HCT116 (cell line): ENCODE results near the gene RNF182. TPM values are rescaled to one million over a fixed set of nuclear protein-coding genes. Genes with fewer than 3 reads are reported as not detected.

ENCODE experiments used
- ATAC-seq: fragments of 200-7000 bp; cut with Tn5 transposase; 2 replicates; pipeline ENCODE4 v1.9.1; 2020; ENCODE audit warnings: mild to moderate bottlenecking, moderate library complexity
- BruUV-seq: library from RNA; stranded (reverse); fragments of 400-500 nt; replicated peaks from 2 replicates; lab custom pipeline; 2021; lab: Mats Ljungman, UMichigan
- CTCF ChIA-PET: fragments of 300-600 bp; sonication (Branson Sonifier 250); formaldehyde crosslinking; loops from one replicate; lab custom pipeline; 2021; ENCODE audit warnings: antibody characterized with exemption; lab: Charles Lee
- POLR2A ChIA-PET: fragments of 300-600, 350-600 bp; sonication (Branson Sonifier 250); formaldehyde crosslinking; loops from one replicate; lab custom pipeline; 2021; ENCODE audit warnings: antibody characterized with exemption; lab: Charles Lee
- RAD21 ChIA-PET, 2 experiments: fragments of 300-600 bp; sonication (Branson Sonifier 250); formaldehyde crosslinking; loops; one replicate each; lab custom pipeline; 2023; ENCODE audit warnings: low total read pairs in 2 of 2; ENCODE audit not compliant: uncharacterized antibody in 2 of 2, unreplicated experiment in 2 of 2, low non-redundant PET in 1 of 2; lab: Charles Lee
- DNase-seq: peaks from one replicate; pipeline ENCODE4 v3.0.0-alpha.2; 2010; ENCODE audit warnings: low read depth, low spot score
- H2AFZ ChIP-seq: fragments of 200-600 bp; shearing (Covaris generic), sonication (generic); 2 replicates; pipeline ENCODE4 v1.6.1; 2017; ENCODE audit warnings: low read depth, mixed run types, mixed read lengths, antibody characterized with exemption, low read length; ENCODE audit not compliant: poor library complexity, severe bottlenecking
- H3K27ac ChIP-seq: 2 replicates; pipeline ENCODE4 v1.5.1; 2012; ENCODE audit warnings: low read depth, low read length
- H3K27me3 ChIP-seq: fragments of 200-600 bp; sonication (generic); 2 replicates; pipeline ENCODE4 v1.6.1; 2016; ENCODE audit warnings: mixed run types, low read length, mixed read lengths; ENCODE audit not compliant: insufficient read depth
- H3K36me3 ChIP-seq, 2 experiments: fragments of 200-500 bp in 1 of 2; fragments of 200-600 bp in 1 of 2; sonication (Bioruptor generic) in 1 of 2; sonication (generic) in 1 of 2; 2 replicates each; pipeline versions ENCODE4 v1.5.1 to v1.6.1; 2014 to 2016; ENCODE audit warnings: low read length in 2 of 2, inconsistent platforms in 1 of 2, mixed read lengths in 1 of 2, mixed run types in 1 of 2; ENCODE audit not compliant: insufficient read depth in 2 of 2, control insufficient read depth in 1 of 2
- H3K4me1 ChIP-seq, 2 experiments: fragments of 200-600 bp in 1 of 2; sonication (generic) in 1 of 2; 2 replicates each; pipeline versions ENCODE4 v1.5.1 to v1.6.1; 2012 to 2017; ENCODE audit warnings: low read length in 2 of 2, inconsistent platforms in 1 of 2, mild to moderate bottlenecking in 1 of 2, mixed read lengths in 1 of 2, mixed run types in 1 of 2, moderate library complexity in 1 of 2; ENCODE audit not compliant: insufficient read depth in 2 of 2, control insufficient read depth in 1 of 2
- H3K4me2 ChIP-seq: fragments of 200-600 bp; sonication (generic); 2 replicates; pipeline ENCODE4 v1.6.1; 2017; ENCODE audit warnings: mixed run types, low read length, mixed read lengths
- H3K4me3 ChIP-seq, 2 experiments: fragments of 200-600 bp in 1 of 2; sonication (generic) in 1 of 2; replicated peaks in 1 of 2; 2 replicates each; pipeline ENCODE4 v1.5.1; 2011 to 2016; ENCODE audit warnings: low read length in 2 of 2, control low read depth in 1 of 2, low read depth in 1 of 2, mild to moderate bottlenecking in 1 of 2, mixed read lengths in 1 of 2, mixed run types in 1 of 2
- H3K79me2 ChIP-seq: fragments of 200-600 bp; sonication (generic); 2 replicates; pipeline ENCODE4 v1.6.1; 2017; ENCODE audit warnings: mild to moderate bottlenecking, mixed run types, low read length, moderate library complexity, mixed read lengths; ENCODE audit not compliant: insufficient read depth
- H3K9ac ChIP-seq: fragments of 200-600 bp; sonication (generic); 2 replicates; pipeline ENCODE4 v1.6.1; 2016; ENCODE audit warnings: low read length, mixed read lengths
- H3K9me2 ChIP-seq: fragments of 200-600 bp; sonication (generic), shearing (Covaris generic); 2 replicates; pipeline ENCODE4 v1.6.1; 2017; ENCODE audit warnings: mixed run types, mild to moderate bottlenecking, moderate library complexity; ENCODE audit not compliant: insufficient read depth
- H3K9me3 ChIP-seq, 2 experiments: fragments of 200-500 bp in 1 of 2; fragments of 200-600 bp in 1 of 2; sonication (Bioruptor generic) in 1 of 2; sonication (generic) in 1 of 2; 2 replicates each; pipeline ENCODE4 v1.6.1; 2014 to 2017; ENCODE audit warnings: low read length in 2 of 2, mixed read lengths in 2 of 2, inconsistent platforms in 1 of 2, low read depth in 1 of 2, mild to moderate bottlenecking in 1 of 2, mixed run types in 1 of 2, moderate library complexity in 1 of 2; ENCODE audit not compliant: control insufficient read depth in 1 of 2, insufficient read depth in 1 of 2
- H4K20me1 ChIP-seq: fragments of 200-600 bp; sonication (generic), shearing (Covaris generic); 2 replicates; pipeline ENCODE4 v1.6.1; 2017; ENCODE audit warnings: mixed run types, mild to moderate bottlenecking, moderate library complexity; ENCODE audit not compliant: insufficient read depth
- CEBPB ChIP-seq: IDR thresholded peaks from 2 replicates; pipeline ENCODE4 v1.6.1; 2012; ENCODE audit warnings: low read depth
- EGR1 ChIP-seq: IDR thresholded peaks from 2 replicates; pipeline ENCODE4 v1.6.1; 2012; ENCODE audit warnings: low read depth
- FOSL1 ChIP-seq: IDR thresholded peaks from 2 replicates; pipeline ENCODE4 v1.6.1; 2012; ENCODE audit warnings: low read depth
- POLR2AphosphoS5 ChIP-seq: IDR thresholded peaks from 2 replicates; pipeline ENCODE4 v1.6.1; 2011; ENCODE audit warnings: mild to moderate bottlenecking, low read depth, low read length, moderate library complexity
- RAD21 ChIP-seq: IDR thresholded peaks from 2 replicates; pipeline ENCODE4 v1.6.1; 2012; ENCODE audit warnings: low read depth, mild to moderate bottlenecking
- SP1 ChIP-seq: IDR thresholded peaks from 2 replicates; pipeline ENCODE4 v1.6.1; 2012; ENCODE audit warnings: low read depth
- TCF7L2 ChIP-seq: IDR thresholded peaks from 2 replicates; pipeline ENCODE4 v1.7.0; 2011; ENCODE audit warnings: borderline replicate concordance, inconsistent platforms; ENCODE audit not compliant: insufficient read depth, insufficient read length; ENCODE audit errors: extremely low read depth
- YY1 ChIP-seq: IDR thresholded peaks from 2 replicates; pipeline ENCODE4 v1.6.1; 2011; ENCODE audit warnings: low read length, low read depth, moderate library complexity, mild to moderate bottlenecking; ENCODE audit not compliant: insufficient replicate concordance; ENCODE audit errors: extremely low read depth
- intact Hi-C: fragments of 100-400 bp; cut with micrococcal nuclease; formaldehyde crosslinking; loops from 2 replicates; pipeline ENCODE4 v1.10.0; 2022
- total RNA-seq: library from RNA; stranded (reverse); gene quantifications from one replicate; pipeline ENCODE4 v1.2.1, GENCODE V29; 2021; ENCODE audit not compliant: unreplicated experiment
- TF ChIP-seq, protein P1 (sequence below), 3 experiments: fragments of 200-600 bp in 1 of 3; sonication (generic) in 1 of 3; IDR thresholded peaks in 2 of 3; conservative IDR thresholded peaks in 1 of 3; 2 replicates each; pipeline ENCODE4 v1.5.1; 2012 to 2017; ENCODE audit warnings: low read depth in 2 of 3, low read length in 2 of 3, antibody characterized with exemption in 1 of 3, borderline replicate concordance in 1 of 3, control low read depth in 1 of 3, mild to moderate bottlenecking in 1 of 3, mixed read lengths in 1 of 3, mixed run types in 1 of 3, moderate library complexity in 1 of 3; ENCODE audit not compliant: insufficient read depth in 1 of 3
- TF ChIP-seq, protein P2 (sequence below): IDR thresholded peaks from 2 replicates; pipeline ENCODE4 v1.6.1; 2012

The RNF182 gene
- total RNA-seq, 1 experiment from 2014 or later = 6.5 TPM

DNA sequence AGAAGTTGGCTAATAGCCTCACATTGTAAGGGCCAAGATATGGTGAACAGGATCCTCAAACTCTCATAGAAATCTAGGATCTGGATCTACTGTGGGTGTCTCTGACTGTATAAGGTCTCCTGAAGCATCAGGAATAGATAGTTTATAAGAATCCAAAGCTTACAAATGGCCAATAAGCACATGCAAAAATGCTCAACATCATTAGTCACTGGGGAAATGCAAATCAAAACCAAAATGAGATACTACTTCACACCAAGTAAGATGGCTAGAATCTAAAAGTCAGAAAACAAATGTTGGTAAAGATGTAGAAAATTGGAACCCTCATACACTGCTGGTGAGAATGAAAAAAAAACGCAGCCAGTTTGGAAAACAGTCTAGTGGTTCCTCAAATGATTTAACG, 14.3 kb upstream of the RNF182 start (continued):
- TF ChIP-seq, protein P1, sequence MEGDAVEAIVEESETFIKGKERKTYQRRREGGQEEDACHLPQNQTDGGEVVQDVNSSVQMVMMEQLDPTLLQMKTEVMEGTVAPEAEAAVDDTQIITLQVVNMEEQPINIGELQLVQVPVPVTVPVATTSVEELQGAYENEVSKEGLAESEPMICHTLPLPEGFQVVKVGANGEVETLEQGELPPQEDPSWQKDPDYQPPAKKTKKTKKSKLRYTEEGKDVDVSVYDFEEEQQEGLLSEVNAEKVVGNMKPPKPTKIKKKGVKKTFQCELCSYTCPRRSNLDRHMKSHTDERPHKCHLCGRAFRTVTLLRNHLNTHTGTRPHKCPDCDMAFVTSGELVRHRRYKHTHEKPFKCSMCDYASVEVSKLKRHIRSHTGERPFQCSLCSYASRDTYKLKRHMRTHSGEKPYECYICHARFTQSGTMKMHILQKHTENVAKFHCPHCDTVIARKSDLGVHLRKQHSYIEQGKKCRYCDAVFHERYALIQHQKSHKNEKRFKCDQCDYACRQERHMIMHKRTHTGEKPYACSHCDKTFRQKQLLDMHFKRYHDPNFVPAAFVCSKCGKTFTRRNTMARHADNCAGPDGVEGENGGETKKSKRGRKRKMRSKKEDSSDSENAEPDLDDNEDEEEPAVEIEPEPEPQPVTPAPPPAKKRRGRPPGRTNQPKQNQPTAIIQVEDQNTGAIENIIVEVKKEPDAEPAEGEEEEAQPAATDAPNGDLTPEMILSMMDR (IDR thresholded peaks at IDR 0.05 in 2 of 3, conservative IDR thresholded peaks at IDR 0.05 in 1 of 3; ENCODE audit: borderline replicate concordance in 1 of 3, insufficient read depth in 1 of 3, low read depth in 2 of 3, low read length in 2 of 3) = no peak
- TF ChIP-seq CEBPB (no peak), EGR1 (no peak), TCF7L2 (no peak), POLR2AphosphoS5 (no peak), SP1 (no peak)
- TF ChIP-seq, protein P2, sequence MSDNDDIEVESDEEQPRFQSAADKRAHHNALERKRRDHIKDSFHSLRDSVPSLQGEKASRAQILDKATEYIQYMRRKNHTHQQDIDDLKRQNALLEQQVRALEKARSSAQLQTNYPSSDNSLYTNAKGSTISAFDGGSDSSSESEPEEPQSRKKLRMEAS = no peak
- TF ChIP-seq, all 23 proteins: peak for 0

DNA sequence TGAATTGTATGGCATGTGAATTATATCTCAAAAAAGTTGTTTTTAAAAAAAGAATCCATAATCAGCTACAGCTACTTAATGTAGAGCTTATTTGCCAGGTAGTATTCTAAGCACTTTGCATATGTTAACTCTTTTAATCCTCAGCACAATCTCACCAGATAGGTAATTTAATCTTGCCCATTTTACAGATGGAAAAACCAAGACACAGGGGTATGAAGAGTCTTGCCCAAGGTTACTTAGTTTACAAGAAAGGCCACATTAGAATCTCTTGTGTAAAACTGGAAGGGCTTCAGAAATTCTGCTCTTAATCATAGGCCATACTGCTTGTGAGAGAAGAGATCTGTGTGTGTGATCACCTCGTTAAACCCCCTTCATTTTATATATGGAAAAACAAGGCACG, 13.4 kb upstream of the RNF182 start:
- Histone ChIP-seq H3K9me2 (no peaks in the 10 kb centered on the region), H3K9me3 (no peaks in the 10 kb centered on the region), H3K27me3 (peaks cover 13% of the 10 kb centered on the region), H4K20me1 (no peaks in the 10 kb centered on the region), H2AFZ (no peak overlapping the region), H3K9ac (no peak overlapping the region), H3K27ac (no peak overlapping the region), H3K4me3 (no peak overlapping the region), H3K4me2 (no peak overlapping the region), H3K79me2 (no peaks in the 10 kb centered on the region), H3K36me3 (no peaks in the 10 kb centered on the region), H3K4me1 (peaks cover 7 to 23% of the 10 kb centered on the region in 2 experiments; a peak in 3 of 4 replicates)
- RAD21 ChIA-PET = interaction anchor here in 1 of 2 experiments (2.0 kb wide), 1 partner anchor 91 kb away, joined by 6 read pairs; no protein-coding TSS in a partner anchor
- ATAC-seq (no peak), DNase-seq (no peak)
- intact Hi-C loops = no loop called here
- no TSS peak for BruUV-seq
- POLR2A ChIA-PET = no interaction called here
- CTCF ChIA-PET = interaction anchor here (4.2 to 4.9 kb wide), 2 partner anchors 136 to 155 kb away, joined by 32 to 67 read pairs; no protein-coding TSS in a partner anchor
- TF ChIP-seq YY1 (no peak), FOSL1 (no peak), RAD21 (no peak)
- TF ChIP-seq, protein P2 = no peak
- TF ChIP-seq, all 23 proteins: peak for 0
